NCI-H1092 (cell line): ENCODE measurements around the gene EN2.

Experiments
- DNase-seq: peaks from one replicate; lab custom pipeline; 2025; lab: John Stamatoyannopoulos, UW

Gene EN2

GRCh38 chr7:155458111-155458877 lies at the start of gene EN2:
EN2 (plus strand) TSS chr7:155458129; CDS start chr7:155458378, 249 bp downstream.
- DNase-seq = no peak

- no peak for DNase-seq
Observed at GRCh38 chr7:155408651-155409586, 49.0 kb upstream of the EN2 start.

GRCh38 chr7:155409980-155410379 lies 47.9 kb upstream of the EN2 start:
- DNase-seq = no peak

GRCh38 chr7:155410431-155410830 lies 47.5 kb upstream of the EN2 start:
- DNase-seq = no peak

- no peak for DNase-seq
Observed at GRCh38 chr7:155411718-155412415, 46.1 kb upstream of the EN2 start.

- peak; percentile 75 for DNase-seq
Observed at GRCh38 chr7:155412416-155413253, 45.3 kb upstream of the EN2 start.

GRCh38 chr7:155414547-155415492 lies 43.1 kb upstream of the EN2 start:
- no peak for DNase-seq

GRCh38 chr7:155416646-155417380 lies 41.1 kb upstream of the EN2 start:
- DNase-seq = no peak

- DNase-seq = no peak
Observed at GRCh38 chr7:155418304-155418703, 39.6 kb upstream of the EN2 start.

GRCh38 chr7:155418941-155419755 lies 38.8 kb upstream of the EN2 start:
- no peak for DNase-seq

GRCh38 chr7:155420116-155420515 lies 37.8 kb upstream of the EN2 start:
- no peak for DNase-seq

GRCh38 chr7:155422151-155422550 lies 35.8 kb upstream of the EN2 start:
- no peak for DNase-seq

GRCh38 chr7:155422599-155423336 lies 35.2 kb upstream of the EN2 start:
- DNase-seq = no peak

GRCh38 chr7:155423337-155424285 lies 34.3 kb upstream of the EN2 start:
- no peak for DNase-seq

GRCh38 chr7:155424301-155425010 lies 33.5 kb upstream of the EN2 start:
- no peak for DNase-seq

- no peak for DNase-seq
Observed at GRCh38 chr7:155425011-155425340, 33.0 kb upstream of the EN2 start.
